HPDE6-E6E7 (cell line): ENCODE measurements around the gene TYRO3.

Experiments used
- DNase-seq: peaks from one replicate; pipeline ENCODE4 v3.0.0; 2011; ENCODE audit warnings: missing footprints; ENCODE audit errors: extremely low spot score

TYRO3 gene

DNA sequence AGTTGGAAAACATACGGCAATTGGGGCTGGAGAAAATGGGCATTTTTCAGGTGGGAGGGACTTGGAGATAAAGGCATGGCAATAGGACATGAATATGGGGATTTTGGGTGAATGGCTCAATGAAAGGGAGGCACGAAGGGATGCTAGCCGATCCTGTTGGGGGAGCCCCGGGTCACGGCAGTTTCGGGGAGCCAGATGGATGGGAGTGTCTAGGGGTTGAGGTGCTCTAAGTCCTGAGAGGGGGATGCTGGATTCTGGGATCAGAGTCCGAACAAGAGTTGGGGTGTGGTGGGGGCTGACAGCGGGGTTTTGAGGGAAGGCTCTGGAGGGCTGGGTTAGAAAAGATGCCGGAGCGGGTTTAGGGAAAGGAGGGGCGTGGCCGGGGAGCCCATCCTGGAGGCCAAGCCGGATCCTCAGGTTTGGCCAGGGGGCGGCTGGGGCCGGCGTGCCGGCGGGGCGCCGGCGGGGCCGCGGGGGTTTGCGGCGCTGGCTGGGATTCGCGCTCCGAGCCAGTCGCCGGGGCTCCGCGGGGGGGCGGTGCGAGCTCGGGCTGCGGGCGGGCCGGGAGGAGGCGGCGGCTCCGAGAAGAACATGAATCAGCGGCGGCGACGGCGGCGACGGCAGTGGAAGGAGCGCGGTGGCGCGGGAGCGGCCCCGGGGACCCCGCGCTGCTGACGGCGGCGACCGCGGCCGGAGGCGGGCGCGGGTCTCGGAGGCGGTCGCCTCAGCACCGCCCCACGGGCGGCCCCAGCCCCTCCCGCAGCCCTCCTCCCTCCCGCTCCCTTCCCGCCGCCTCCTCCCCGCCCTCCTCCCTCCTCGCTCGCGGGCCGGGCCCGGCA is at the start of gene TYRO3:
Gene TYRO3, plus strand, starts transcription at position 813 of the 839 bp plus-strand sequence. CDS start 46 bp downstream, outside the sequence.
- DNase-seq = peak; percentile 70

DNA sequence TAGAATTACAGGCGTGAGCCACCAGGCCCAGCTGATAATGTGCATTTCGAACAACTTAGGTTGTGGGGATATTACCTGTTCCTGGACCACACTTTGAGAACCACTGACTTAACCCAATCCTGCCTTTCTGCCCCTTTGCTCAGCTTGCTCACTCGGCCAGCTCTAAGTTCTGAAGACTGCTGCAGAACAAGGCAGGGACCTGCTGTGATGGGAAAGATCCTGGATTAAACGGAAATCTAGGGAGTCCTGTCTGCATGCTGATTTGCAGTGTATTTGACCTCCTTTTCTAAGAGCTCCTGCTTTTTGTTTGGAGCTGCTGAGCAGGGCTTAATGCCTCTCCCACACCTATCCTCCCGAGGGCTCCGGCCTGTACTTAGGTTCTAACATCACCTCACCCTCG is 48.3 kb upstream of the TYRO3 start:
- DNase-seq = no peak

DNA sequence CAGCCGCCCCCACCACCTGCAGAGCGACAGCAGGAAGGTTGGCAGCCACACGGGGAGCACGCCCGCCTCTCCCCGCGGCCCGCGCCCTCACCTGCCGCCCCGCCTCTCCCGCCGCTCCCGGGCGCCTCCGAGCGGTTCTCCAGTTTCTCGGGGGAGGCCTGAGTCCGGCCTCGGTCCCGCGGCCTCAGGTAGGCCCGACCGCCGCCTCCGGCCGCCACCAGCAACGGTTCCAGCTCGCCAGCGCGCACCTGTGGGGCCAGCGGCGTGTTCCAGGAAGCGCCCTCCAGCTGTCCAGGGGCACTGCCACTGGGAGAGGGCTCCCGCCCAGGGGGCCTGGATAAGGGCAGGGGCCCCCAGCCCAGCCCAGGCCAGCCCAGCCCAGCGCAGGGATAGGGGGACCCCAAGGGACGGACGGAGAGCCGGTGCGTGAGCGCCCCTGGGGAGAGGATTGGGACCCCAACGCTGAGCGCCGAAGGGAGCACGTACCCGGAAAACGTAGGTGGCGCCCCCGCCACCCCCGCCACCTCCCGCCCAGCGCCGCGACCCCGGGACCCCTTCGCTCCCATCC is 47.6 kb upstream of the TYRO3 start:
- DNase-seq = no peak

DNA sequence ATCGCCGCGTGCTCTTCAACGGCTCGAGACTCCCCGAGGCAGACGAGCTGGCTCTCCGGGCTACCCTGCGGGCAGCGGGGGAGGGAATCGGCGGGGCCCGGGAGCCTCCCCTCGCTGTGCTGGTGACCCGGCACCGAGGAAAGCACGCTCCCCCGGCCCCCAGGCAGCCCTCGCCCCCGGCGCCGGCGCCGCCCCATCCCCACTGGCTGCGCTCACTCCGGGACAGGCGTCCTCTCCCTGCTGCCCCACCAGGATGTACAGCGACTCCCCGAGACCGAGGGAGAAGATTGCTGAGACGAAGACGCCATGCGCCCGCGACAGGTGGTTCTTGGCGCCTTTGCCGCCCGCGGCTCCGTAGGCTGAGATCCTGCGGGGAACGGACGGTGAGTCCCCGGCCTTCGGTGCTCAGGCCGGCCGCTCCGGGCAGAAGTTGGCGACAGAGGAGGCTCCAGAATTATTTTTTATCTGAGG is 47.1 kb upstream of the TYRO3 start:
- DNase-seq = no peak

DNA sequence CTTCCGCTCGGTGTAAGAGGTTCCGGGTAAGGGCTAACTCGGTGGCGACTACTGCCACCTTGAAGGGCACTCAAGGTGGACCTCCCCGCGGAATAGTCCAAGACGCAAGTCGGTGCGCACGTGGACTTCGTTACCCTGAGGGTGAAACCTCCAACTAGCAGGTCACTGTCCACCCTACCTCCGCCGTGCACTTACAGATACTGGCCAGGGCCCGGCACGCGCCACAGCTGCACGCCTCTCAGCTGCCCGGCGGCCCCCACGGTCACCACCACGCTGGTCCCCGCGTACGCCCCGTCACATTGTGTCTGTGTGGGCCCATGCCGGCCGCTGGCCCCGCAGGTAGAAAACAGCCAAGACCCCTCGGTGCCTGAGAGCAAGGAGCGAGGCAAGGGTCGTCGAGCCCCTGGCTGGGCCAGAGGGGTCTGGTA is 46.5 kb upstream of the TYRO3 start:
- DNase-seq = no peak

DNA sequence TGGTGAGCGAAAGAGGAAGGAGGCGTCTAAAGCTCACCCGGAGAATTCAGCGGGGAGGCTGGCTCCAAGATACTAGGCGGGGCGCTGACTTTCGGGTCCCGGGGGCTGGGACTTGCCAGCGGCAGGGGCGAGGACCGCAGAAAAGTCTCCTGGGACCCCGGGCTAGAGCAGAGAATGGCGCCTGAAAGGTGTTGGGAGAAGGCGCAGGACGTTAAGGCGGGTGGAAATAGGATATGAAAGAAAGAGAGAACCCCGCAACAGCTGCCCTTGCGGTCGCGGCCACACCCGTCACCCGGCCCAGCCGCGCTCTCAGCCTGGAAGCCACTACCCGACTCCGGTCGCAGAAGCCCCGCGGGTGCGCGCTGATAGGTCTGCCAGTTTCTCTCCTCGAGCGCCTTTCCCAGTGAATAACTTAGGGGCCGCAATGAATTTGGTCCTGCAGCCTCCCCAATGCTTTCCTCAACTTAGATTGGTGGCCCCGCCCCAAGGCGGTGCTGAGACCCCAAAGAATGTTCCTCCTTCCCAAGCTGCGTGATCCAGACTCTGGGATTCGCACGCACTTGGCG is 46.0 kb upstream of the TYRO3 start:
- DNase-seq = no peak

DNA sequence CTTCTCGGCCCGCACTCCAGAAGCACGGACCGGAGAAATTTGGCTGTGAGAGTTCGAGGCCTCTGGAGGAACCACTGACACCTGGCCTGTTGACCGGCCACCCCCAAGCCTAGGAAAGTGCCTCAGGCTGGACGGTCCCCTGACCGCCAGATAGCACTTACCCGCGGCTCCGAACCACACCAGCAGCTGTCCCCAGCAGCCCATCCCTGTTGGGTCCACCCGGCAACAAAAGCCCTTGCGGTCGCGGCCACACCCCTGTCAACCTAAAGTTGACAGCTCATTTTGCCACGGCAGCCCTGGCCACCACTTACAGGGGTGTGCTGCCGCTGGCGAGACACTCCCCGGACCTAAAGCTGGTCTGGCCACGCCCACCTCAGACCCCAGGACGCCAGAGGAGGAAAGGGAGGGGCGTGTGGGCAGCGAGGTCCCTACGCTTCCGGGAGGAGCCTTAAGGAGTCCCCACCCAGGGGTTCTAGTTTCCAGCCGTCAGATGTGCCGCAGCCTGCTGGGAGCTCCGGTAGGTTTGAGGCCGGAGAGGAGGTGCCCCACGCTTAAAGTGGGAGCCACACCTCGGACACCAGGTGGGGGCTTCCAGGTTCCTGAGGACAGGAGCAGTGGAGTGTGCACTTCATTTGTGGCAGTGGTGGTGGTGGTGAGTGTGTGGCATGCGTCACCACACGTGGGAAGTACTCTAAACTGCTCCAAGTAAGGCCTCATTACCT is 45.3 kb upstream of the TYRO3 start, which contains the start of gene LTK:
Gene LTK, minus strand, starts transcription at position 322 of the 722 bp plus-strand sequence. Its CDS starts 118 bp downstream, at position 204.
- no peak for DNase-seq

DNA sequence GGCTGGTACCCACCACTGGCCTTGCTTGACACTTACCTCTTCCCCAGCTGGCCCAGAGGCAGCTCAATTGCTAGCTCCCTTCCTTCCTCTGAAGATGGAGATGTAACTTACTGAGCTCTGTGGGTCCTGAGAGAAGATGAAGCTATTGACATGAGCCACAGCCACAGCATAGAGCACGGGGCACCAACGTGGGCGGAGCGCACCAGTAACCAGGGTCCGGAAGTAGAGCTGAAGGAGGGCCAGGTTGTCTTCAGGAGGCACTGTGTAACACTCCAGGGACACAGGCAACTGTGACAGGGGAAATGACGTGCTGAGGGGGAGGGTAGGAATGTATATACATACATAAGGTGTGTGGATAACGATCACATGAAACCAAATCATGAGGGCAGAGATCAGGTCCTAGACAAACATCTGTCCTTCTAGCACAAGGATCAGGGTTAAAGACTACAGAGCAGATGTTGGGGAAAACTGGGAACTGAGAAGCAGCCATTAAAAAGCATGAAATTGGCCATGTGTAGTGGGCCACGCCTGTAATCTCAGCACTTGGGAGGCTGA is 41.0 kb upstream of the TYRO3 start:
- DNase-seq = no peak

DNA sequence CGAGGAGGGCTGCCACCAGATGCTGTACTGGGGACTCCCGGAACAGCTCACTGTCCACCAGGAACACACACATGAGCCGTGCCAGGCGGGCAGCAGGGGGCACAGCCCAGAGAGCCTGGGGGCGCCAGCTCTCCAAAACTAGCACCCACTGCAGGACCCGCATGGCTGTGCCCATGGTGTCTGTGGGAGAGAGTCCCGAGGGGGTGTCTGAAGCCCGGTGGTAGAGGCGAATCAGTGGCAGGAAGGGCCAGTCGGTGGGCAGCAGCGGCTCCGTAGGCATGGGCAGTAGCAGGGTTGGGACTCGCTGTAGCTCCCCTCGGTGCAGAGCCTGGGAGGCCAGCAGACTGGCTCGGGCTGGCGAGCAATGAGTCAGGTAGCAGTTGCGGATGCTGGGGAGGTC is 38.4 kb upstream of the TYRO3 start:
- no peak for DNase-seq

DNA sequence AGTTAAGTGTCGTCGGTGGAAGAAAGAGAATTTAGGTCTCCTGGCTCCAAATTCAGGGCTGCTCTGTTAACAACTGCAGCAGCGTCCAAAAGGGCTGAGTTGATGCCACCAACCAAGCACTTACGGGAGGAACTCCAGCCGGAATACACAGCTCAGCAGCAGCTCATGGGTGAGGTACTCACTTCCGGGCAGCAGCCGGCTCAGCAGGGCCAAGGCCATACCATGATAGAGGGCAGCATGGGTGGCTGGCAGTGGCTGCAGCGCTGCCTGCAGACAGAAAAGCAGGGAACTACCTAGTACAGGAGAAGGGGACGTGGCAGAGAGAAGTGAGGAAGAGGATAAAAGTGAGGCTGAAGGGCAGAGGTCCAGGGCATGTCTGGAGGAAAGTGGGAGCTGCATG is 37.4 kb upstream of the TYRO3 start:
- no peak for DNase-seq

DNA sequence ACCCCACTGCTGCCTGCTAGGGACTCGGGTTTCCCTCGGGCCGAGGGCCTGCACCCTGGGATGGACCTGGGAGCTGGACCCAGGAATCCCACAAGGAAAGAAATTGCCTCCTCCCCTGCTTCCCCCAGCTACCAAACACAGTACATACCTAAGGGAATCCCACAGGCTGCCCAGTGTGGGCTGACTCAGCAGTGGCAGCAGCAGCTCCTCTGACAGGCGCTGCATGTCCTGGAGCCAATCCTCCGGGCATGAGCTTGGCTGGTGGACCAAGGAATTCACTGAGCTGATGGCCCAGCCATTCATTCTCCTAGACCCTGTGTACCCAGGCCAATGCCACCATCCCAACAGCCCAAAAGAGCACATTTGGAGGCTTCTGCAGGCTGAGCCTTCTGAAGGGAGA is 35.9 kb upstream of the TYRO3 start:
- DNase-seq = no peak

DNA sequence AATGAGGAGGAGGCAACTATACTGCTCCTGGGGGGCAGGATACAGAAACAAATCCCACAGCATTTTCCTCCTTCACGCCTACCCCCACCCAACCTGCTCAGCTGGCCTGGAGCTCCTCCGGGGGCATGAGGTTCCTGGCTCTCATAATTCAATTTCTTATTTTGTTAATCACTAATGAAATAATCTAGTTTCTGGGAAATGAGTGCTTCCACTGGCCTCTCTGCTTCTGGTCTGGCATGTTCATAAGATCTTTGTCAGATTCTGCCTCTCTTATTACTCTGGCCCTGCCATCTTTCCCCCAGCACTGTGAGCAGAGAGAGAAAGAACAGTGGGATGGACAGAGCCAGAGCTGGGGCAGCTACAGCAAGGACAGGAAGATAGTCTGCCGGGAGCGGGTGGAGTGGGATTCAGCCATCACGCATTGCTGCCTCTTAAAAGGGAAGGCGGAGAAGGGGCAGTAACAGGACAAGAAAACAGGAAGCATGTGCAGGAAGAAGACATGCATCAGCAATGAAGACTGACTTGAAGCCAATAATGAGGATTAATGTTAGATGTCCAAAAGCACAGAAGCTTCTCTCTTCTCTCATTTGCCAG is 28.6 kb upstream of the TYRO3 start:
- no peak for DNase-seq

DNA sequence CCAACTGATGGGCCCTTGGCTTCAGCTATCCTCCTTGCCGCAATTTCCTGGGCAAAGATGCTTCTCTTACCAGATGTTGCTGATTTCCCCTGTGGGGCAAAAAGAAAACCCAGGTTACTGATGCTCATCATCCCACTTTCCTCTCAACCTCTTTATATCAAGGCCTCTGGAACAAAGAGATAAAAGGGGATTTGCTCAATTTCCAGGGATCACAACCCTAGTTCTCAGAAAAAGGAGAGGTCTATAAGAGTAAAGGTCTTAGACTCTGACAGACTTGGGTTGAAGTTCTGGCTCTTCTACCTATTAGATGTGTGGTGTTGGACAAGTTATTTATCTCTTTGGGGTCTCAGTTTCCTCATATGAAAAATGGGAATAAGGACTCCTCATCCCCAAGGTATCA is 23.5 kb upstream of the TYRO3 start:
- no peak for DNase-seq

DNA sequence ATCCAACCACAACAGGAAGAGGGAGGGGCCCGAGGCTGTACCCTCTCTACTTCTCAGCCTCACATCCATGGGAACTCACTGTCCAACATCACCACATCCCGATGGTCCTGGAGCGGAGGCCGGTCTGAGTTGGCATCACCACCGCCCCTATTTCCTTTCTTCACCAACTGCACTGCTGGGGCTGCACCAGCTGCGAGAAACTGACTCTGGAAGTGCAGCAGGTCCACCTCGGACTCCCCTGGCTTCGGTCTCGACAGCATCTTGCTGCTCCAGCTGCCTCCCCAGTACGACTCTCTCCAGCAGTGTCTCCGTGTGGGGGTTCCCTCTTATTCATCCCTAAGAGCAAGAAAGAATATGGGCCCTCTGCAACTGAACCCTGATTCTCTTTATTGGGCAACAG is 22.1 kb upstream of the TYRO3 start:
- DNase-seq = no peak

DNA sequence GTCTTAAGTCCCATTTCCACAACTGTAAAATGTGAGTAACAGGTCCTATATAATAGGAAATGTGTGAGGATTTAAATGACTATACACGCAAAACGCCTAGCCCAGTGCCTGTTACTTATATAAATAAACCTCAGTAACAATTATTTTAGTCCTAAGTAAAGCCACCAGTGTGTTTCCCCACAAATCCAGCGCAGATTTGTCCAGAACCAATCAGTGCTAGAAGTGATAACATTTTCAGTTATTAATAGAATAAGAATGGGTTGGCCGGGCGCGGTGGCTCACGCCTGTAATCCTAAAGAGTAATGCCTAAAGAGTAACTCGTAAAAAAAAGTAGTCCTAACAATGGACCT is 15.5 kb upstream of the TYRO3 start:
- no peak for DNase-seq

DNA sequence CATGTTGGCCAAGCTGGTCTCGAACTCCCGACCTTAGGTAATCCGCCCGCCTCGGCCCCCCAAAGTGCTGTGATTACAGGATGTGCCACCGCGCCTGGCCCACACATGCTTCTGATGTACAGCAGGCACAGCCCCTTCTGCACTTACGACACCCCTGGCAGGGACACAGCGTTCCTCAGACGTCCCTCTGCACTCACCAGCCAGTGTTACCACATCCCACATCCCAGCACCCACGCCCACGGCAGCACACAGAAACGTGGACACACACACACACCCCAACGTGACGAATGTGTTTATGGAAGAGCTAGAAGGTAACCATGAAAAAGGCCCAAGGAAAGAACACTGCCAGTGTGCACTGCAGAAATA is 14.4 kb upstream of the TYRO3 start:
- no peak for DNase-seq

DNA sequence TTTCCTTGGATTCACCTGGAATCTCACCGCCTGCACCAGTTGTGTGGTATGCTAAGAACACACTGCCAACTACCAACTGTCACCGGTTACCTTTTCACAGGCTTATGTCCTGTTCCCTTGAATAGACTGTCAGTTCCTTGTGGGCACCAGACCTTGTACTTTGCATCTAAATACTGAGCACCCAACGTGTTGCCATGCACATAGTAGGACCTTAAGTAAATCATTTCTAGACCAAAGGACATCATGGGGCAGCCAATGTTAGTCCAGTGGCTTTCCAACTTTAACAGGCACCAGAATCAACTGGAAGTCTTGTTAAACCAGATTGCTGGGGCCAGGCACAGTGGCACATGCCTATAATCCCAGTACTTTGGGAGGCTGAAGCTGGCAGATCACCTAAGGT is 13.8 kb upstream of the TYRO3 start:
- no peak for DNase-seq

DNA sequence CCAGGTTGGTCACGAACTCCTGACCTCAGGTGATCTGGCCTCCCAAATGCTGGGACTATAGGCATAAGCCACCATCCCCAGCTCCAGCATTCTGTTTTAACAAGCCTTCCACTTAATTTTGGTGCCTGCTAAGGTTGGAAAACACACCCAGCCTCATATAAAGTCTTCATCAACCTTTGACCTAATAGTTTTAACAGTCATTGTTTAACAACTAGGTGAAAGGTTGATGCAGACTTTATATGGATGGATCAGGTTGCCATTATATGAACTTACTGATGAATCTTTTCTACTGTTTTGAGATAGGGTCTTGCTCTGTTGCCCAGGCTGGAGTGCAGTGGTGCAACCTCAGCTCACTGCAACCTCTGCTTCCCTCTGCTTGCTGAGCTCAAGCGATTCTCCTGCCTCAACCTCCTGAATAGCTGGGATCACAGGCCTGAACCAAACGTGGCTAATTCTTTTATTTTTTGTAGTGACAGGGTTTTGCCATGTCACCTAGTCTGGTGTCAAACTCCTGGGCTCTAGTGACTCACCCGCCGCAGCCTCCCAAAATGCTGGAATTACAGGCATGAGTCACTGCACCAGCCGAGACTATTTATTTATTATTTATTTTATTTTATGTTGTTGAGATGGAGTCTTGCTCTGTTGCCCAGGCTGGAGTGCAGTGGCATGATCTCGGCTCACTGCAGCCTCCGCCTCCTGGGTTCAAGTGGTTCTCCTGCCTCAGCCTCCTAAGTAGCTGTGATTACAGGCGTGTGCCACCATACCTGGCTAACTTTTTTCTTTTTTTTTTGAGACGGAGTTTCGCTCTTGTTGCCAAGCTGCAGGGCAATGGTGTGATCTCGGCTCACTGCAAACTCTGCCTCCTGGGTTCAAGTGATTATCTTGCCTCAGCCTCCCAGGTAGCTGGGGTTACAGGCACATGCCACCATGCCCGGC is 11.9 kb upstream of the TYRO3 start:
- no peak for DNase-seq

DNA sequence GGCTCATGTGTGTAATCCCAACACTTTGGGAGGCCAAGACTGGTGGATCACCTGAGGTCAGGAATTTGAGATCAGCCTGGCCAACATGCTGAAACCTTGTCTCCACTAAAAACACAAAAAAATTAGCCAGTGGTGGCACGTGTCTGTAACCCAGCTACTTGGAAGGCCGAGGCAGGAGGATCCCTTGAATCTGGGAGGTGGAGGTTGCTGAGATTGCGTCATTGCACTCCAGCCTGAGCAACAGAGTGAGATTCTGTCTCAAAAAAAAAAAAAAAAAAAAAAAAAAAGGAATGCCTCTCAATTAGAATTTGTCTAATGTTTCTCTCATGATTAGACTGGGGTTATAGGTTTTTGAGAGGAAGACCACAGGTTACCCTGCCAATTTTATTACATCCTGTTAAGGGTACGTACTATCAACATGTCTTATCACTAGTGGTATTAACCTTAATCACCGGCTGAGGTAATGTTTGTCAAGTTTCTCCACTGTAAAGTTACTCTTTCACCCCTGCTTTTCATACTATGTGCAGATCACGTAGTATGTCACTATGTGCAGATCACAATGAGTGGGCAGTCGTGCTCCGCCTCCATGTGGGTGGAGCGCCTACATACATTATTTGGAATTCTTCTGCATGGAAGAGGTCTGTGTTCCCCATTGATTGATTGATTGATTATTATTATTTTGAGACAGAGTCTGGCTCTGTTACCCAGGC is 8.8 kb upstream of the TYRO3 start:
- no peak for DNase-seq

DNA sequence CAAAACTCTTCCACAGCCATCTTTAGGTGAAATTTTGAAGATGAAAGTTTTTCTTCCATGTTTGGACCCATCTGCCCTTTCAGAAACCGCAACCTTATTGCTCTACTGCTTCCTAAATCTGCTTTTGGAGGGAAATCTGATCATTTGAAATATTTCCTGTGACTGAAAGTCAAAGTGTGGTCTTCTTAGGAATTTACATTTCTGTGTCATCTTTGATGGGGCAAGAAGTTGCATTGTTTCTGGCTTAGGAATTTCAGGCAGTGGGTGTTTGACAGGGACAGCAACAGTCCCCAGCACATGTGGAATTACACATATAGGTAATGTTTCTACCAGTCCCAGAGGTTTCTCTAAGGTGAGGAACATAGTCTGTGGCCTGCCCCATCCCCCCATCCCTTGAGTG is 5.3 kb upstream of the TYRO3 start:
- DNase-seq = no peak
